ENCODE measurements around the gene ZNF821. TPM values are rescaled to one million over a fixed set of nuclear protein-coding genes. Genes with fewer than 3 reads are reported as not detected.
A peak's percentile ranks its signal among the peaks of the same experiment; 100 is the strongest.
"Not testable (repeated sequence)": the region's sequence is repeated elsewhere in the genome, so short reads cannot be mapped to it uniquely, and the experiment has no call there.

Gene ZNF821
- total and polyA plus RNA-seq, 4 experiments from 2014 or later, result 8.0 to 10.4 (median 9.7) TPM

DNA sequence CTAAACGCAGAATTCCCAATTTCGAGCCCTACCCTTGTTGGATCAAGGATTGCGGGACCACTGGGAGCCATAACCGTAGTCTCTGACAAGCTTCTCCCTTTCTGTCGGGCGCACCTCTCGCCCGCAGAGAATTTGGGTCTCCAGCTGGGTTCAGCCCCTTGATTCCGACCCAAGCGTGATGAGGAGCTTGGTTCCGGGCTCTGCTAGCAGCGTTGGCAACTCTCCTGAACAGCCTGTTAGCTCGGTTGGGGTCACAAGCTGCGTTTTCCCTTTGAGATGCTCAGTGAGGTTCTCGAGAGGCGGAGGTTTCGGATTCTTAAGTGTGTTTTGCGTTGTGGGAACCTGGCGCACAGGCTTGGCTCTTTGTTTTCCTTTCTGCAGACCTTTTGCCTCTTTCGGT, 37.6 kb downstream of the ZNF821 start:
- peak overlapping the region; percentile 87 to 99 (median 94) for H3K27ac Mint-ChIP-seq
- no peaks in the 10 kb centered on the region for H3K9me3 Mint-ChIP-seq
- peaks cover 24 to 44% of the 10 kb centered on the region in 2 donors for H3K36me3 Mint-ChIP-seq
- peak overlapping the region; percentile 84 to 89 for H3K4me3 ChIP-seq (ENCODE audit: low read length in 2 of 2)
- intact Hi-C loops (cut with micrococcal nuclease), result no loop called here
- no peaks in the 10 kb centered on the region for H3K27me3 ChIP-seq (ENCODE audit: insufficient read depth, low read length)
- H3K9me3 ChIP-seq (ENCODE audit: control insufficient read depth in 1 of 2, low read length in 2 of 2), result no peaks in the 10 kb centered on the region
- H3K27me3 Mint-ChIP-seq, result no peaks in the 10 kb centered on the region
- peak overlapping the region; percentile 90 to 95 (median 94) for H3K4me3 Mint-ChIP-seq
- peaks cover 18% of the 10 kb centered on the region for H3K4me1 ChIP-seq (ENCODE audit: insufficient read depth, low read length)
- POLR2A ChIA-PET (ENCODE audit: partially characterized antibody), result interaction anchor here (0.7 to 3.0 kb wide), 9 partner anchors 9 to 49 kb away, joined by 3 to 22 read pairs (median 4); partner anchors contain the start of genes AP1G1, IST1 and ZNF821
- peak overlapping the region; percentile 88 for H3K27ac ChIP-seq (ENCODE audit: low read depth, low read length)
- peak in 3 of 5 donors; percentile 8 to 22 (median 15) for DNase-seq
- CTCF ChIA-PET (ENCODE audit: partially characterized antibody), result interaction anchor here (0.8 to 4.3 kb wide), 3 partner anchors 36 to 115 kb away, joined by 3 to 27 read pairs (median 5); no protein-coding TSS in a partner anchor
- peaks cover 30% of the 10 kb centered on the region for H3K36me3 ChIP-seq (ENCODE audit: insufficient read depth, low read length)
- H3K4me1 Mint-ChIP-seq, result peaks cover 26 to 59% (median 38%) of the 10 kb centered on the region in 4 donors

GRCh38 chr16:71845639-71846430, 38.1 kb downstream of the ZNF821 start, which contains the start of gene ATXN1L:
Gene ATXN1L, plus strand, starts transcription at chr16:71845976. Its CDS starts 3,765 bp downstream, at chr16:71849741.
- Mint-ChIP-seq H3K4me3 (peak within 1 kb of the TSS; percentile 90 to 95 (median 94)), H3K27ac (peak within 1 kb of the TSS; percentile 97 to 99 (median 98)), H3K27me3 (no peaks in the 10 kb centered on the region), H3K9me3 (no peaks in the 10 kb centered on the region), H3K36me3 (peaks cover 24 to 38% of the 10 kb centered on the region in 2 donors), H3K4me1 (peaks cover 26 to 54% (median 38%) of the 10 kb centered on the region in 4 donors)
- Histone ChIP-seq H3K27ac (ENCODE audit: low read depth, low read length) (peak within 1 kb of the TSS; percentile 88), H3K4me1 (ENCODE audit: insufficient read depth, low read length) (peaks cover 18% of the 10 kb centered on the region), H3K36me3 (ENCODE audit: insufficient read depth, low read length) (peaks cover 25% of the 10 kb centered on the region), H3K27me3 (ENCODE audit: insufficient read depth, low read length) (no peaks in the 10 kb centered on the region), H3K4me3 (ENCODE audit: low read length in 2 of 2) (peak within 1 kb of the TSS; percentile 84 to 89), H3K9me3 (ENCODE audit: control insufficient read depth in 1 of 2, low read length in 2 of 2) (no peaks in the 10 kb centered on the region)
- DNase-seq, result peak; percentile 90 to 98 (median 94)
- CTCF ChIA-PET (ENCODE audit: partially characterized antibody), result interaction anchor here (0.8 to 4.3 kb wide), 6 partner anchors 12 to 116 kb away, joined by 3 to 27 read pairs (median 4); partner anchors contain the start of gene ZNF821
- POLR2A ChIA-PET (ENCODE audit: partially characterized antibody), result interaction anchor here (0.7 to 3.0 kb wide), 9 partner anchors 10 to 50 kb away, joined by 3 to 22 read pairs (median 9); partner anchors contain the start of genes AP1G1, IST1 and ZNF821
- intact Hi-C loops (cut with micrococcal nuclease), result loop anchor here (1.0 kb wide), 3 partner anchors 35 to 49 kb away; partner anchors contain the start of gene IST1

GRCh38 chr16:71843572-71843971, 40.4 kb downstream of the ZNF821 start:
- no peak overlapping the region for H3K4me3 ChIP-seq (ENCODE audit: low read length in 2 of 2)
- DNase-seq, result no peak
- Mint-ChIP-seq H3K36me3 (peaks cover 7 to 21% of the 10 kb centered on the region in 2 donors), H3K27me3 (no peaks in the 10 kb centered on the region), H3K27ac (peak overlapping the region in 1 of 7 donors; percentile 9), H3K9me3 (no peaks in the 10 kb centered on the region), H3K4me3 (peak overlapping the region in 1 of 8 donors; percentile 2), H3K4me1 (peaks cover 24 to 41% (median 32%) of the 10 kb centered on the region in 4 donors)
- H3K36me3 ChIP-seq (ENCODE audit: insufficient read depth, low read length), result peaks cover 6% of the 10 kb centered on the region
- intact Hi-C loops (cut with micrococcal nuclease), result no loop called here
- CTCF ChIA-PET (ENCODE audit: partially characterized antibody), result interaction anchor here (1.0 to 3.7 kb wide), 5 partner anchors 11 to 279 kb away, joined by 3 to 27 read pairs (median 4); no protein-coding TSS in a partner anchor
- POLR2A ChIA-PET (ENCODE audit: partially characterized antibody), result interaction anchor here (1.5 kb wide), 1 partner anchor 35 kb away, joined by 5 read pairs; the partner anchor contains the start of gene AP1G1
- H3K27me3 ChIP-seq (ENCODE audit: insufficient read depth, low read length), result no peaks in the 10 kb centered on the region
- no peaks in the 10 kb centered on the region for H3K9me3 ChIP-seq (ENCODE audit: control insufficient read depth in 1 of 2, low read length in 2 of 2)
- no peak overlapping the region for H3K27ac ChIP-seq (ENCODE audit: low read depth, low read length)
- peaks cover 18% of the 10 kb centered on the region for H3K4me1 ChIP-seq (ENCODE audit: insufficient read depth, low read length)

- H3K27ac Mint-ChIP-seq, result no peak overlapping the region
- Histone ChIP-seq H3K9me3 (ENCODE audit: control insufficient read depth in 1 of 2, low read length in 2 of 2) (no peaks in the 10 kb centered on the region), H3K27me3 (ENCODE audit: insufficient read depth, low read length) (no peaks in the 10 kb centered on the region), H3K36me3 (ENCODE audit: insufficient read depth, low read length) (no peaks in the 10 kb centered on the region), H3K4me3 (ENCODE audit: low read length in 2 of 2) (no peak overlapping the region), H3K27ac (ENCODE audit: low read depth, low read length) (no peak overlapping the region), H3K4me1 (ENCODE audit: insufficient read depth, low read length) (peaks cover 3% of the 10 kb centered on the region)
- intact Hi-C loops (cut with micrococcal nuclease), result no loop called here
- H3K4me1 Mint-ChIP-seq, result peaks cover 7 to 14% (median 9%) of the 10 kb centered on the region in 4 donors
- no peaks in the 10 kb centered on the region for H3K9me3 Mint-ChIP-seq
- H3K4me3 Mint-ChIP-seq, result no peak overlapping the region
- DNase-seq, result no peak
- H3K27me3 Mint-ChIP-seq, result no peaks in the 10 kb centered on the region
- ChIA-PET POLR2A (ENCODE audit: partially characterized antibody) (no interaction called here), CTCF (ENCODE audit: partially characterized antibody) (interaction anchor here (1.5 kb wide), 1 partner anchor 43 kb away, joined by 5 read pairs; the partner anchor contains the start of gene ZNF821)
- no peaks in the 10 kb centered on the region for H3K36me3 Mint-ChIP-seq
These were observed 43.9 kb downstream of the ZNF821 start for GRCh38 chr16:71840052-71840451.

DNA sequence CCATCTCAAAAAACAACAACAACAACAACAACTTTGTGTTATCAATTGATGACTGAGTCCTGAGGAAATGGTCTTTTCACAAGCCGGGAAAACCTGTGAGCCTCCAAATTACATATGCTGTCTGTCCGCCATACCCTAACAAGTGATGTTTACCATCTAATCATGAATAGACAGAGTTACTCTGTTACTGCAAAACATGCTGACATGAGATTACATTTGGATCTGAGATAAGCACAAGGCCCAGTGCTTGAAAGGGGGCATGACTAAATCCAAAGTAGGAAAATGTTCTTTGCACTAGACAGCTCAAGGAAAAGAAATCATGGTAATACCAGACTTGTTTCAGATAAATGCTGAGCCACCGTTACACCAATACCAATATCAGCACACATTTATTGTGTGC, 46.8 kb downstream of the ZNF821 start:
- Mint-ChIP-seq H3K4me1 (peaks cover 3 to 9% (median 6%) of the 10 kb centered on the region in 4 donors), H3K27ac (no peak overlapping the region), H3K27me3 (no peaks in the 10 kb centered on the region), H3K9me3 (no peaks in the 10 kb centered on the region), H3K4me3 (no peak overlapping the region), H3K36me3 (no peaks in the 10 kb centered on the region)
- H3K4me1 ChIP-seq (ENCODE audit: insufficient read depth, low read length), result no peaks in the 10 kb centered on the region
- ChIA-PET CTCF (ENCODE audit: partially characterized antibody) (no interaction called here), POLR2A (ENCODE audit: partially characterized antibody) (no interaction called here)
- H3K27ac ChIP-seq (ENCODE audit: low read depth, low read length), result no peak overlapping the region
- H3K27me3 ChIP-seq (ENCODE audit: insufficient read depth, low read length), result no peaks in the 10 kb centered on the region
- intact Hi-C loops (cut with micrococcal nuclease), result no loop called here
- DNase-seq, result no peak
- H3K4me3 ChIP-seq (ENCODE audit: low read length in 2 of 2), result no peak overlapping the region
- H3K36me3 ChIP-seq (ENCODE audit: insufficient read depth, low read length), result no peaks in the 10 kb centered on the region
- no peaks in the 10 kb centered on the region for H3K9me3 ChIP-seq (ENCODE audit: control insufficient read depth in 1 of 2, low read length in 2 of 2)

DNA sequence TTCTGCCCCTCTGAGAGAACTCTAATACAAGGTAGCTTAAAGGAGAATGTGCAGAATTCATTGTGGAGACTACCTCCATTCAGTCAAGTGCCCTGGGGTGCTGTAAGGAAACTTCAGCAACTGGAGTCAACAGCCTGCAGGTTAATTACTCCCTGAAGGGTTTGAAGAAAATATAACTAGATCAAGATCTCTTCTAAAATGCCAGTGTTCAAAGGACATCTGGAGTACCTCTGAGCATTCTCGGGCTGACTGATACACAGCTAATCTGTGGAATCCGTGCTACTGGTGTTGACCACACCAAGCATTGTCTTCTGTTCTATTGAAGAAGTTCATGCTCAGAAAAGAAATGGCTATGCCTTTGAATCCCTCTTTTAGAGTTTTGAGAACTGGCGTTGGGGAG, 49.7 kb downstream of the ZNF821 start:
- H3K36me3 Mint-ChIP-seq, result no peaks in the 10 kb centered on the region
- H3K4me1 Mint-ChIP-seq, result peaks cover 0 to 7% (median 5%) of the 10 kb centered on the region in 4 donors
- CTCF ChIA-PET (ENCODE audit: partially characterized antibody), result no interaction called here
- no peak overlapping the region for H3K4me3 ChIP-seq (ENCODE audit: low read length in 2 of 2)
- POLR2A ChIA-PET (ENCODE audit: partially characterized antibody), result no interaction called here
- no peaks in the 10 kb centered on the region for H3K9me3 ChIP-seq (ENCODE audit: control insufficient read depth in 1 of 2, low read length in 2 of 2)
- no peak overlapping the region for H3K27ac Mint-ChIP-seq
- no peaks in the 10 kb centered on the region for H3K4me1 ChIP-seq (ENCODE audit: insufficient read depth, low read length)
- no peak overlapping the region for H3K27ac ChIP-seq (ENCODE audit: low read depth, low read length)
- intact Hi-C loops (cut with micrococcal nuclease), result no loop called here
- H3K27me3 ChIP-seq (ENCODE audit: insufficient read depth, low read length), result no peaks in the 10 kb centered on the region
- no peaks in the 10 kb centered on the region for H3K27me3 Mint-ChIP-seq
- no peaks in the 10 kb centered on the region for H3K36me3 ChIP-seq (ENCODE audit: insufficient read depth, low read length)
- H3K4me3 Mint-ChIP-seq, result no peak overlapping the region
- no peak for DNase-seq
- no peaks in the 10 kb centered on the region for H3K9me3 Mint-ChIP-seq

GRCh38 chr16:71832112-71832511, 51.9 kb downstream of the ZNF821 start:
- H3K9me3 Mint-ChIP-seq; H3K4me3 Mint-ChIP-seq; H3K4me1 ChIP-seq (ENCODE audit: insufficient read depth, low read length); H3K27me3 ChIP-seq (ENCODE audit: insufficient read depth, low read length); H3K4me1 Mint-ChIP-seq; H3K36me3 Mint-ChIP-seq; intact Hi-C loops (cut with micrococcal nuclease); H3K27ac ChIP-seq (ENCODE audit: low read depth, low read length); H3K36me3 ChIP-seq (ENCODE audit: insufficient read depth, low read length); H3K27me3 Mint-ChIP-seq; H3K27ac Mint-ChIP-seq; DNase-seq; H3K9me3 ChIP-seq (ENCODE audit: control insufficient read depth in 1 of 2, low read length in 2 of 2); H3K4me3 ChIP-seq (ENCODE audit: low read length in 2 of 2); POLR2A ChIA-PET (ENCODE audit: partially characterized antibody): not testable (repeated sequence)
- CTCF ChIA-PET (ENCODE audit: partially characterized antibody), result interaction anchor here (1.8 kb wide), 1 partner anchor 11 kb away, joined by 4 read pairs; no protein-coding TSS in a partner anchor

All from CD4-positive, alpha-beta memory T cell (primary cell).